Small intestine (tissue), 7 donors: ENCODE results near the gene SNAPC5. TPM values are rescaled to one million over a fixed set of nuclear protein-coding genes. Genes with fewer than 3 reads are reported as not detected.
"Not testable (repeated sequence)": the region's sequence is repeated elsewhere in the genome, so short reads cannot be mapped to it uniquely, and the experiment has no call there.

Source experiments
- DNase-seq, 2 donors: peaks; one replicate each; pipeline versions ENCODE4 v3.0.0 to v3.0.0-alpha.2; 2013
- FAIRE-seq: peaks from 2 replicates; lab custom pipeline; 2012; peaks lifted over from hg19 to GRCh38; lab: Jason Lieb, UNC
- H3K27ac ChIP-seq, 3 donors: one replicate each; pipeline ENCODE4 v1.5.1; 2013; ENCODE audit warnings: low read length in 2 of 3, mild to moderate bottlenecking in 2 of 3, control low read depth in 1 of 3, inconsistent platforms in 1 of 3, low read depth in 1 of 3, moderate library complexity in 1 of 3
- H3K27me3 ChIP-seq, 3 donors: one replicate each; pipeline ENCODE4 v1.6.1; 2013; ENCODE audit warnings: low read length in 3 of 3, inconsistent platforms in 1 of 3; ENCODE audit not compliant: control insufficient read depth in 3 of 3, insufficient read depth in 3 of 3
- H3K36me3 ChIP-seq, 3 donors: one replicate each; pipeline ENCODE4 v1.6.1; 2013; ENCODE audit warnings: low read length in 3 of 3, inconsistent platforms in 1 of 3, low read depth in 1 of 3, mild to moderate bottlenecking in 1 of 3, moderate library complexity in 1 of 3; ENCODE audit not compliant: control insufficient read depth in 3 of 3, insufficient read depth in 2 of 3
- H3K4me1 ChIP-seq, 3 donors: one replicate each; pipeline ENCODE4 v1.6.1; 2013; ENCODE audit warnings: low read length in 2 of 3, inconsistent platforms in 1 of 3, low read depth in 1 of 3, mild to moderate bottlenecking in 1 of 3, moderate library complexity in 1 of 3; ENCODE audit not compliant: control insufficient read depth in 3 of 3, insufficient read depth in 2 of 3
- H3K4me3 ChIP-seq, 3 donors: one replicate each; pipeline ENCODE4 v1.5.1; 2013; ENCODE audit warnings: low read length in 3 of 3, control low read depth in 1 of 3, inconsistent platforms in 1 of 3, low read depth in 1 of 3, mild to moderate bottlenecking in 1 of 3, moderate library complexity in 1 of 3
- H3K9me3 ChIP-seq, 2 donors: one replicate each; pipeline ENCODE4 v1.6.1; 2013; ENCODE audit warnings: low read depth in 1 of 2, low read length in 1 of 2; ENCODE audit not compliant: control insufficient read depth in 2 of 2, insufficient read depth in 1 of 2
- WGBS, 3 donors: extraction: QIAGEN DNeasy Blood & Tissue Kit; methylation state at CpG; one replicate each; pipeline ENCODE4 v1.1.7; 2013; 5-methylcytosine and 5-hydroxymethylcytosine counted together
- polyA plus RNA-seq, 4 donors: library from polyadenylated mRNA; stranded (reverse) in 3 of 4; unstranded in 1 of 4; fragments of 200-250 nt in 3 of 4; fragments of 120-200 nt in 1 of 4; gene quantifications; one replicate each; pipeline versions ENCODE4 v1.2.1 to v1.2.3, GENCODE V29; 2013
- donor health status: healthy with polysubstance abuse.
- donor health status: control.
- donor health status: control.
- donor health status: Bipolar disorder and iron deficiency.
- donor health status: healthy.

SNAPC5 gene
- polyA plus RNA-seq, 4 donors, result 19.7 to 30.4 (median 26.1) TPM

GRCh38 chr15:66461294-66461693 lies 36.3 kb downstream of the SNAPC5 start:
- H3K27ac ChIP-seq, H3K36me3 ChIP-seq, H3K9me3 ChIP-seq, H3K4me1 ChIP-seq, FAIRE-seq, DNase-seq, H3K4me3 ChIP-seq, H3K27me3 ChIP-seq: not testable (repeated sequence)
- WGBS, 3 donors, result 94 to 97% (median 96%) methylated on average over 6 of the region's 6 CpGs

GRCh38 chr15:66459818-66460615 lies 37.5 kb downstream of the SNAPC5 start:
- Histone ChIP-seq H3K27ac (no peak overlapping the region), H3K9me3 (peaks cover 0 to 5% of the 10 kb centered on the region in 2 donors), H3K36me3 (peaks cover 0 to 3% (median under 1%) of the 10 kb centered on the region in 3 donors), H3K27me3 (no peaks in the 10 kb centered on the region), H3K4me1 (no peaks in the 10 kb centered on the region), H3K4me3 (no peak overlapping the region)
- 83 to 95% (median 84%) methylated on average over 3 of the region's 3 CpGs for WGBS, 3 donors
- FAIRE-seq, result no peak
- no peak for DNase-seq

- no peak for FAIRE-seq
- H3K4me3 ChIP-seq, result no peak overlapping the region
- H3K4me1 ChIP-seq, result no peaks in the 10 kb centered on the region
- H3K9me3 ChIP-seq, result no peaks in the 10 kb centered on the region
- no peak overlapping the region for H3K27ac ChIP-seq
- whole genome bisulfite sequencing, 3 donors, result 59 to 75% (median 74%) methylated on average over 3 of the region's 3 CpGs
- H3K36me3 ChIP-seq, result peaks cover 0 to 9% (median 2%) of the 10 kb centered on the region in 3 donors
- DNase-seq, result no peak
- H3K27me3 ChIP-seq, result no peaks in the 10 kb centered on the region
Observed at GRCh38 chr15:66456211-66456610, 41.4 kb downstream of the SNAPC5 start.

GRCh38 chr15:66454143-66454542 lies 43.4 kb downstream of the SNAPC5 start:
- 76 to 88% (median 86%) methylated on average over 2 of the region's 2 CpGs for WGBS, 3 donors
- Histone ChIP-seq H3K9me3 (no peaks in the 10 kb centered on the region), H3K27ac (no peak overlapping the region), H3K4me3 (no peak overlapping the region), H3K27me3 (no peaks in the 10 kb centered on the region), H3K36me3 (peaks cover 0 to 9% (median 2%) of the 10 kb centered on the region in 3 donors), H3K4me1 (no peaks in the 10 kb centered on the region)
- DNase-seq (no peak), FAIRE-seq (no peak)

- 87 to 90% (median 90%) methylated on average over 1 of the region's 1 CpG for WGBS, 3 donors
Observed at GRCh38 chr15:66452971-66453580, 44.5 kb downstream of the SNAPC5 start.

GRCh38 chr15:66452420-66452819 lies 45.1 kb downstream of the SNAPC5 start:
- Histone ChIP-seq H3K27ac (no peak overlapping the region), H3K4me3 (no peak overlapping the region), H3K4me1 (no peaks in the 10 kb centered on the region), H3K36me3 (peaks cover 0 to 6% (median 2%) of the 10 kb centered on the region in 3 donors), H3K27me3 (no peaks in the 10 kb centered on the region), H3K9me3 (no peaks in the 10 kb centered on the region)
- 88 to 98% (median 90%) methylated on average over 4 of the region's 4 CpGs for WGBS, 3 donors
- no peak for FAIRE-seq
- DNase-seq, result no peak

More at GRCh38 chr15:66452971-66453580, 44.5 kb downstream of the SNAPC5 start:
- H3K9me3 ChIP-seq, result no peaks in the 10 kb centered on the region
- DNase-seq (no peak), FAIRE-seq (no peak)
- H3K36me3 ChIP-seq, result peaks cover 0 to 6% (median 2%) of the 10 kb centered on the region in 3 donors
- no peaks in the 10 kb centered on the region for H3K27me3 ChIP-seq
- no peak overlapping the region for H3K27ac ChIP-seq
- no peaks in the 10 kb centered on the region for H3K4me1 ChIP-seq
- no peak overlapping the region for H3K4me3 ChIP-seq

Other genes with a start within 250 kb of the SNAPC5 start
- gene MEGF11, start 244.0 kb downstream of the SNAPC5 start, polyA plus RNA-seq, result under 1 TPM in 2 of 4 donors, not detected in 2; 0.24 to 0.41 TPM
- 10 to 100 TPM in 2 of 4 donors, 1 to 10 TPM in 2; 6.7 to 32.3 (median 9.9) TPM for gene DIS3L, start 204.2 kb downstream of the SNAPC5 start, polyA plus RNA-seq
- 10 to 100 TPM in 1 of 4 donors, 1 to 10 TPM in 1, under 1 TPM in 2; 0.27 to 10.8 (median 3.9) TPM for gene TIPIN, start 141.1 kb downstream of the SNAPC5 start, polyA plus RNA-seq
- gene MAP2K1, start 110.8 kb downstream of the SNAPC5 start, polyA plus RNA-seq, result 10 to 100 TPM; 18.6 to 29.8 (median 21.2) TPM
- gene RPL4, start 7.1 kb upstream of the SNAPC5 start, polyA plus RNA-seq, result 1,000 to 10,000 TPM in 3 of 4 donors, 100 to 1,000 TPM in 1; 708 to 2,664 (median 2,021) TPM
- 10 to 100 TPM in 2 of 4 donors, 1 to 10 TPM in 2; 2.5 to 13.1 (median 8.5) TPM for gene ZWILCH, start 7.6 kb upstream of the SNAPC5 start, polyA plus RNA-seq
- gene LCTL, start 68.2 kb upstream of the SNAPC5 start, polyA plus RNA-seq, result under 1 TPM in 1 of 4 donors, not detected in 3; 0.24 TPM
- 10 to 100 TPM in 2 of 4 donors, 1 to 10 TPM in 1, under 1 TPM in 1; 0.89 to 23.6 (median 10.4) TPM for gene SMAD6, start 204.5 kb upstream of the SNAPC5 start, polyA plus RNA-seq